IPS-15b (cell line): ENCODE data around the gene GAGE13.
"Not testable (repeated sequence)": the region's sequence is repeated elsewhere in the genome, so short reads cannot be mapped to it uniquely, and the experiment has no call there.

ENCODE experiments used
- H3K27me3 ChIP-seq: one replicate; pipeline ENCODE4 v1.6.1; 2013; ENCODE audit warnings: low read length; ENCODE audit not compliant: control insufficient read depth, insufficient read depth
- H3K36me3 ChIP-seq: one replicate; pipeline ENCODE4 v1.6.1; 2013; ENCODE audit warnings: low read length; ENCODE audit not compliant: control insufficient read depth, insufficient read depth
- H3K4me1 ChIP-seq: one replicate; pipeline ENCODE4 v1.6.1; 2013; ENCODE audit warnings: mild to moderate bottlenecking, low read length; ENCODE audit not compliant: control insufficient read depth, insufficient read depth
- H3K4me3 ChIP-seq: one replicate; pipeline ENCODE4 v1.5.1; 2013; ENCODE audit warnings: low read depth, low read length
- H3K9ac ChIP-seq: one replicate; pipeline ENCODE4 v1.6.1; 2013; ENCODE audit warnings: low read depth, mild to moderate bottlenecking, low read length
- H3K9me3 ChIP-seq: one replicate; pipeline ENCODE4 v1.6.1; 2013; ENCODE audit warnings: mild to moderate bottlenecking, low read length; ENCODE audit not compliant: control insufficient read depth, insufficient read depth

Gene GAGE13

GRCh38 chrX:49344496-49345175, 13.3 kb downstream of the GAGE13 start:
- H3K9ac ChIP-seq, H3K27me3 ChIP-seq, H3K36me3 ChIP-seq, H3K4me1 ChIP-seq, H3K4me3 ChIP-seq, H3K9me3 ChIP-seq: not testable (repeated sequence)

- not testable (repeated sequence) for H3K4me1 ChIP-seq, H3K27me3 ChIP-seq, H3K36me3 ChIP-seq, H3K9ac ChIP-seq, H3K9me3 ChIP-seq, H3K4me3 ChIP-seq
These were observed 14.0 kb downstream of the GAGE13 start for GRCh38 chrX:49345402-49345801.

GRCh38 chrX:49346150-49346549, 14.8 kb downstream of the GAGE13 start:
- not testable (repeated sequence) for H3K36me3 ChIP-seq, H3K4me3 ChIP-seq, H3K9me3 ChIP-seq, H3K4me1 ChIP-seq, H3K9ac ChIP-seq, H3K27me3 ChIP-seq
